ENCODE measurements around the gene WWOX. TPM values are rescaled to one million over a fixed set of nuclear protein-coding genes. Genes with fewer than 3 reads are reported as not detected.

Gene WWOX
- total and polyA plus RNA-seq, 2 of the 8 experiments (the other 6 are each of a cell fraction or from before 2014, with no cell fraction given), result 5.4 to 16.7 TPM

- TF ChIP-seq RBBP5 (IDR thresholded peaks at IDR 0.05; ENCODE audit: borderline replicate concordance, low read depth, low read length), result no peak
Measured at GRCh38 chr16:78050734-78051400, 48.6 kb upstream of the WWOX start (continued).

All from H1 (cell line).